ENCODE results near the gene LCE2A. TPM values are rescaled to one million over a fixed set of nuclear protein-coding genes. Genes with fewer than 3 reads are reported as not detected.

LCE2A gene
- not detected in 2 replicates for total RNA-seq

- TF ChIP-seq CTCF (IDR thresholded peaks at IDR 0.05; ENCODE audit: insufficient read depth, low read length, poor library complexity, severe bottlenecking), result no peak
- H3K27me3 ChIP-seq (ENCODE audit: control insufficient read depth, insufficient read depth, low read length), result no peaks in the 10 kb centered on the region
- no peak for DNase-seq (ENCODE audit: low read depth)
Measured at GRCh38 chr1:152697701-152698600, at the start of gene LCE2A. Gene LCE2A (plus strand): TSS chr1:152698345. CDS start chr1:152698902, 557 bp downstream.

GRCh38 chr1:152654110-152654509, 44.0 kb upstream of the LCE2A start:
- no peaks in the 10 kb centered on the region for H3K27me3 ChIP-seq (ENCODE audit: control insufficient read depth, insufficient read depth, low read length)
- no peak overlapping the region for H3K4me3 ChIP-seq (ENCODE audit: low read depth, low read length)
- peak; percentile 80 for TF ChIP-seq CTCF (IDR thresholded peaks at IDR 0.05; ENCODE audit: insufficient read depth, low read length, poor library complexity, severe bottlenecking)
- no peaks in the 10 kb centered on the region for H3K36me3 ChIP-seq (ENCODE audit: control insufficient read depth, insufficient read depth, low read length)
- DNase-seq (ENCODE audit: low read depth), result peak; percentile 7

More at GRCh38 chr1:152697701-152698600, at the start of gene LCE2A:
- H3K4me3 ChIP-seq (ENCODE audit: low read depth, low read length), result no peak within 1 kb of the TSS
- no peaks in the 10 kb centered on the region for H3K36me3 ChIP-seq (ENCODE audit: control insufficient read depth, insufficient read depth, low read length)

- no peak for TF ChIP-seq CTCF (IDR thresholded peaks at IDR 0.05; ENCODE audit: insufficient read depth, low read length, poor library complexity, severe bottlenecking)
- Histone ChIP-seq H3K27me3 (ENCODE audit: control insufficient read depth, insufficient read depth, low read length) (no peaks in the 10 kb centered on the region), H3K36me3 (ENCODE audit: control insufficient read depth, insufficient read depth, low read length) (no peaks in the 10 kb centered on the region), H3K4me3 (ENCODE audit: low read depth, low read length) (no peak overlapping the region)
- DNase-seq (ENCODE audit: low read depth), result no peak
Measured at GRCh38 chr1:152656459-152656858, 41.7 kb upstream of the LCE2A start.

GRCh38 chr1:152657677-152658076, 40.5 kb upstream of the LCE2A start:
- TF ChIP-seq CTCF (IDR thresholded peaks at IDR 0.05; ENCODE audit: insufficient read depth, low read length, poor library complexity, severe bottlenecking), result no peak
- no peak for DNase-seq (ENCODE audit: low read depth)
- Histone ChIP-seq H3K36me3 (ENCODE audit: control insufficient read depth, insufficient read depth, low read length) (no peaks in the 10 kb centered on the region), H3K4me3 (ENCODE audit: low read depth, low read length) (no peak overlapping the region), H3K27me3 (ENCODE audit: control insufficient read depth, insufficient read depth, low read length) (no peaks in the 10 kb centered on the region)

GRCh38 chr1:152658649-152659048, 39.5 kb upstream of the LCE2A start:
- Histone ChIP-seq H3K27me3 (ENCODE audit: control insufficient read depth, insufficient read depth, low read length) (no peaks in the 10 kb centered on the region), H3K36me3 (ENCODE audit: control insufficient read depth, insufficient read depth, low read length) (no peaks in the 10 kb centered on the region), H3K4me3 (ENCODE audit: low read depth, low read length) (no peak overlapping the region)
- no peak for DNase-seq (ENCODE audit: low read depth)
- TF ChIP-seq CTCF (IDR thresholded peaks at IDR 0.05; ENCODE audit: insufficient read depth, low read length, poor library complexity, severe bottlenecking), result no peak
